HFF-Myc (cell line): ENCODE data around the gene STK32C.

ENCODE experiments used
- DNase-seq: peaks from one replicate; pipeline ENCODE4 v3.0.0-alpha.2; 2011; ENCODE audit warnings: low read depth; ENCODE audit errors: extremely low read depth
- H3K4me3 ChIP-seq: replicated peaks from 2 replicates; pipeline ENCODE4 v1.5.1; 2011; ENCODE audit warnings: low read depth, mild to moderate bottlenecking, control low read depth, low read length
- CTCF ChIP-seq: IDR thresholded peaks from 2 replicates; pipeline ENCODE4 v1.5.1; 2012; ENCODE audit warnings: mild to moderate bottlenecking, low read depth, low read length, control low read depth; ENCODE audit errors: missing control alignments

STK32C gene

GRCh38 chr10:132237396-132237795 lies 70.4 kb downstream of the STK32C start:
- no peak for DNase-seq
- TF ChIP-seq CTCF = no peak
- no peak overlapping the region for H3K4me3 ChIP-seq

GRCh38 chr10:132236881-132237280 lies 70.9 kb downstream of the STK32C start:
- no peak for TF ChIP-seq CTCF
- no peak for DNase-seq

GRCh38 chr10:132236161-132236560 lies 71.6 kb downstream of the STK32C start:
- TF ChIP-seq CTCF = no peak
- no peak for DNase-seq
- no peak overlapping the region for H3K4me3 ChIP-seq

More at GRCh38 chr10:132236881-132237280, 70.9 kb downstream of the STK32C start:
- no peak overlapping the region for H3K4me3 ChIP-seq

- no peak for DNase-seq
- TF ChIP-seq CTCF = no peak
- H3K4me3 ChIP-seq = no peak overlapping the region
Measured at GRCh38 chr10:132234860-132235259, 72.9 kb downstream of the STK32C start.

- no peak for TF ChIP-seq CTCF
- DNase-seq = no peak
Measured at GRCh38 chr10:132233501-132234085, 74.2 kb downstream of the STK32C start.

GRCh38 chr10:132232981-132233380 lies 74.8 kb downstream of the STK32C start:
- TF ChIP-seq CTCF = no peak
- H3K4me3 ChIP-seq = no peak overlapping the region
- no peak for DNase-seq

More at GRCh38 chr10:132233501-132234085, 74.2 kb downstream of the STK32C start:
- no peak overlapping the region for H3K4me3 ChIP-seq
